ENCODE data around the gene MRPL43.

MRPL43 gene

DNA sequence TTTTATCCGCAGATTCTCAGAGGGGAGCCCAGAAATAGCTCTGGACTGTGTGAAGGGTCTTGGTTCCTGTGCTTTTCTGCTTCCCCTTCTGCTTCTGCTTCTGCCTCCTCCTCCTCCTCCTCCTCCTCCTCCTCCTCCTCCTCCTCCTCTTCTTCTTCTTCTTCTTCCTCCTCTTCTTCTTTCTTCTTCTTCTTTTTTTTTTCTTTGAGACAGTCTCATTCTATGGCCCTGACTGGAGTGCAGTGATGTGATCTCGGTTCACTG, 32.1 kb upstream of the MRPL43 start:
- no peak for DNase-seq (ENCODE audit: low read depth)

GRCh38 chr10:101018600-101019439, 31.5 kb upstream of the MRPL43 start:
- peak; percentile 63 for DNase-seq (ENCODE audit: low read depth)

GRCh38 chr10:101018118-101018599, 30.9 kb upstream of the MRPL43 start:
- no peak for DNase-seq (ENCODE audit: low read depth)

DNA sequence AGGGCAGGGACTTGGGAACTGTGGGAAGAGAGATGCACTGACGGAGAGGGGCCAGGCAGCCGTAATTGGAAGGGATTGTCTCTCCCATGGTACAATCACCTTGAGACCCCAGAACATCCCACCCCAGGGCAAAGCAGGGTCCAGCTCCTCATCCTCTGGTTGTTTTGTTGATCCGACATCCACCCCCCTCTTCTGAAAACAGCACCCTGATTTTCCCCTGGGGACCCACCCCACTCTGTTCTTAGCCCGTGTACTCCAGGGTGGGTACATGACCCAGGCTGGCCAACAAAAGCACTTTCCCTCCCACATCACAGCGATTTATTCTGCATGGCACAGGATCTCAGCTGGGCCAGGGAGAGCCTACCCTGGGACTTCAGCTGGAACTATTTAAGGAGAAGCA, 29.5 kb upstream of the MRPL43 start:
- DNase-seq (ENCODE audit: low read depth): no peak

- no peak for DNase-seq (ENCODE audit: low read depth)
Observed at GRCh38 chr10:101015582-101015973, 28.3 kb upstream of the MRPL43 start.

DNA sequence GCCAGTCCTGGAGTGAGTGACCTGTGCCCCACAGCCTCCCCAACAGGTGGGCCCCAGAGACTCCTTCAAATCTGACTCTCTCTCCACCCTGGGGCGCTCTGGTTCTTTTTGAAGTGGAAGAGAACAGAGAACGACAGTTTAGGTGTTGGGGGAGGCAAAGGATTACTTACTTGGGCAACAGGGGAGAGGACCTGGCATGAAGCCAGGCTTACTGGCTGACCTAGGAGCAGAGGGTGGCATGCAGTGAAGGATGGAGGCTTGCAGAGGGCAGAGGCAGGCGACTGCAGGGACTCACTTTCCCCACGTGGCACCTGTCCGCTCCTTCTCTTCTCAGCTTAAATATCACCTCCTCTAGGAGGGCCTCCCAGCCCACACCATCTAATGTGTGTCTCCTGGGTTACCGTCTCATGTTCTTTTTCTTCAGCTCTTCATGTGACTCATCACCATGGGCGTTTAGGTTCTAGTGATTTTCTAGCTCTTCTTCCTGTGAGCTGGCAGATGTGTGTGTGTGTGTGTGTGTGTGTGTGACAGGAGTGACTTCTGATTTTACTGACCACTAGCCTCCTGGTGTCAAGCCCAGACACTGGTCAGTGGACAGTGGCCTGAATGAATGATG, 27.8 kb upstream of the MRPL43 start:
- no peak for DNase-seq (ENCODE audit: low read depth)

- DNase-seq (ENCODE audit: low read depth): peak; percentile 67
Observed at GRCh38 chr10:101014230-101014884, 27.1 kb upstream of the MRPL43 start.

GRCh38 chr10:101013365-101013825, 26.1 kb upstream of the MRPL43 start:
- DNase-seq (ENCODE audit: low read depth): no peak

- peak; percentile 62 for DNase-seq (ENCODE audit: low read depth)
Observed at GRCh38 chr10:101012525-101013364, 25.4 kb upstream of the MRPL43 start.

- DNase-seq (ENCODE audit: low read depth): no peak
Observed at GRCh38 chr10:101011517-101012423, 24.5 kb upstream of the MRPL43 start.

GRCh38 chr10:101010329-101010728, 23.0 kb upstream of the MRPL43 start:
- DNase-seq (ENCODE audit: low read depth): no peak

DNA sequence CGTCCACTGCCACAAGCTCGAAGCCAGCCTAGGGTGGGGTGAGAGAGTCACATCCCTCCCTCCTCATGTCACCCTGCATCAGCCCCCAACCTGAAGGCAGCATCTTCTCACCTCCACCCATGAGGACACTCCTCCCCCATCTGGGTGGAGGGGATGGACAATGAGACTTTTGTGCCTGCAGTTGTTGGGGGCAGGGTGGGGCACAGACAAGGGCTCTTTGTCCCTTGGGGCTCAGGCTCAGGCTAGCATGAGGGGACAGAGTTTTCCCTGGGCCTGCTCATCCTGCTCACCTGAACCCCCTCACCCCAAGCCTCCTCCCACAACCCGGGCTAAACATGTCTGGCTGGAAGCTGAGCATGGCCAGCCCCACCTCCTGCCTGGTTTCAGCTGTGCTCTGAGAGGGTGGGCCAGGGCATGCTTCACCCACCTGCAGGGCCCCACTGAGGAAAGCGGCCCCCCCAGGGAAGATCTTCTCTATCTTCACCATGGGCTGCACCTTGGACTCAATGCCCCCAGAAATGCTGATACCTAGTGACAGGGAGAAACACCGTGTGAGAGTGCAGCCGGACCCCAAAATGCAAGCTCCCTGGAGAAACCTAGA, 21.6 kb upstream of the MRPL43 start:
- DNase-seq (ENCODE audit: low read depth): no peak

GRCh38 chr10:101007915-101008822, 20.9 kb upstream of the MRPL43 start:
- DNase-seq (ENCODE audit: low read depth): no peak

GRCh38 chr10:101007099-101007711, 19.9 kb upstream of the MRPL43 start:
- no peak for DNase-seq (ENCODE audit: low read depth)

- DNase-seq (ENCODE audit: low read depth): no peak
Observed at GRCh38 chr10:101006593-101007098, 19.3 kb upstream of the MRPL43 start.

DNA sequence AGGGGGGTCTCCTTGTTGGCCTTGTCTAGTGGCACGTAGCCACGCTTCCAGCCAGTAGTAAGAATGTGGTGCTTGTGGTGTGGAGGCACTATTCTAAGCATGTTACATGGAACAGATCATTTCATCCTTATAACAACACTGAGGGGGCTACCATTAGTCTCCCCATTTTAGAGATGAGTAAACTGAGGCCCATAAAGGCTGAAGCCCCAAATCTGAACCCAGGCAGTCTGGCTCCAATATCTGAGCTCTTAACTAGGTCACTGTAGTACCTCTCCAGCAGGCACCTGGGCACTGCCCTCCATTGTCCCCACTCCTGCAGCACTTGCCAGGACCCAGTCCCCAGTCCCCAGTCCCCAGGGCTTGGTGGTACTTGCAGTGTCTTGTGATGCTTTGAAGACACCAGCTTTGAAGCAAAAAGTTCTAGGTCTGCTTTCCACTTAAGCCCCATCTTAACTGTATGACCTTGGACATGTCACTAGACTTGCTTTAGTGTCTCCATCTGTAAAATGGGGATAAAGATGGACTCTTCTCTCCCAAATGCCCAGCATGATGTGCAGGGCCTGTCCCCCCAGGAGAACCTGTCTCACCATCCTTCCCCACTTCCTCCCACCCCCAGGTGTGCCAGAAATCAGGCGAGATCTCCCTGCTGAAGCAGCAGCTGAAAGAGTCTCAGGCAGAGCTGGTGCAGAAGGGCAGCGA, 18.7 kb upstream of the MRPL43 start:
- DNase-seq (ENCODE audit: low read depth): no peak

- no peak for DNase-seq (ENCODE audit: low read depth)
Observed at GRCh38 chr10:101005361-101005760, 18.1 kb upstream of the MRPL43 start.

DNA sequence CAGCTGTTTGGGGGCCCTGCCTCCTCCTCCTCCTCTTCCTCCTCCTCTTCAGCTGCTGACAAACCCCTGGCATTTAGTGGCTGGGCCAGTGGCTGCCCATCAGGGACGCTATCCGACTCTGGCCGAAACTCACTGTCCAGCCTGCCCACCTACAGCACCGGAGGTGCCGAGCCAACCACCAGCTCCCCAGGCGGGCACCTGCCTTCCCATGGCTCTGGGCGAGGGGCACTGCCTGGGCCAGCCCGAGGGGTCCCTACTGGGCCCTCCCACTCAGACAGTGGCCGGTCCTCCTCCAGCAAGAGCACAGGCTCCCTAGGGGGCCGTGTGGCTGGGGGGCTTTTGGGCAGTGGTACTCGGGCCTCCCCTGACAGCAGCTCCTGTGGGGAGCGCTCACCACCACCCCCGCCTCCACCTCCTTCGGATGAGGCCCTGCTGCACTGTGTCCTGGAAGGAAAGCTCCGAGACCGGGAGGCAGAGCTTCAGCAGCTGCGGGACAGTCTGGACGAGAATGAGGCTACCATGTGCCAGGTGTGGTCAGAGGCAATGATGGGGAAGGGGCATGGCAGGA, 16.4 kb upstream of the MRPL43 start:
- no peak for DNase-seq (ENCODE audit: low read depth)
